Left lung (tissue), 10 donors: ENCODE measurements around the gene EXPH5. TPM values are rescaled to one million over a fixed set of nuclear protein-coding genes. Genes with fewer than 3 reads are reported as not detected.
A peak's percentile ranks its signal among the peaks of the same experiment; 100 is the strongest.

Experiments
- ATAC-seq: fragments of 200-7000 bp; cut with Tn5 transposase; one replicate; pipeline ENCODE4 v1.9.1; 2020; ENCODE audit warnings: moderate library complexity
- DNase-seq, 4 donors: peaks; one replicate each; pipeline ENCODE4 v3.0.0-alpha.2; 2013 to 2020
- H3K27ac ChIP-seq, 2 donors: fragments of 200-600 bp; sonication (generic) in 1 of 2; one replicate each; pipeline versions ENCODE4 v1.5.0 to v1.8.0; 2020 to 2021
- H3K27me3 ChIP-seq, 2 donors: fragments of 200-600 bp; sonication (generic) in 1 of 2; one replicate each; pipeline versions ENCODE4 v1.5.0 to v1.8.0; 2020 to 2021
- H3K36me3 ChIP-seq, 2 donors: fragments of 200-600 bp; sonication (generic) in 1 of 2; one replicate each; pipeline versions ENCODE4 v1.5.0 to v1.8.0; 2020 to 2021
- H3K4me1 ChIP-seq, 2 donors: fragments of 200-600 bp; one replicate each; pipeline ENCODE4 v1.8.0; 2021
- H3K4me3 ChIP-seq, 2 donors: fragments of 200-600 bp; sonication (generic) in 1 of 2; one replicate each; pipeline versions ENCODE4 v1.5.0 to v1.8.0; 2020 to 2021; ENCODE audit warnings: mild to moderate bottlenecking in 1 of 2
- H3K9me3 ChIP-seq, 2 donors: fragments of 200-600 bp; sonication (generic) in 1 of 2; one replicate each; pipeline versions ENCODE4 v1.5.0 to v1.8.0; 2020 to 2021
- intact Hi-C, 2 donors: fragments of 100-400 bp; cut with DNase I; formaldehyde crosslinking; loops; one replicate each; pipeline versions ENCODE4 v1.11.2 to v1.14.2; 2022
- polyA plus RNA-seq, 6 donors: library from polyadenylated mRNA; unstranded; fragments of 120-200 nt; gene quantifications; one replicate each; pipeline ENCODE4 v1.2.1, GENCODE V29; 2013; ENCODE audit not compliant: insufficient read length in 6 of 6
- total RNA-seq, 2 donors: library from RNA; stranded (reverse); fragmentation: NEBNext Ultra II Directional; extraction: Animal tissue kit (Norgen Biotek cat#: 25700); gene quantifications; one replicate each; pipeline ENCODE4 v1.2.1, GENCODE V29; 2021
- TF ChIP-seq, protein P1 (sequence below), 2 donors: fragments of 200-600 bp; sonication (generic) in 1 of 2; IDR thresholded peaks; one replicate each; pipeline versions ENCODE4 v1.5.0 to v1.8.0; 2021; ENCODE audit warnings: antibody characterized with exemption in 2 of 2
- donor health status: DM: no; HTN: yes; CAD: no.
- donor health status: DM: no; HTN: no; CAD: no.

EXPH5 gene
- total and polyA plus RNA-seq, 8 donors: 7.4 to 31.7 (median 9.6) TPM

DNA sequence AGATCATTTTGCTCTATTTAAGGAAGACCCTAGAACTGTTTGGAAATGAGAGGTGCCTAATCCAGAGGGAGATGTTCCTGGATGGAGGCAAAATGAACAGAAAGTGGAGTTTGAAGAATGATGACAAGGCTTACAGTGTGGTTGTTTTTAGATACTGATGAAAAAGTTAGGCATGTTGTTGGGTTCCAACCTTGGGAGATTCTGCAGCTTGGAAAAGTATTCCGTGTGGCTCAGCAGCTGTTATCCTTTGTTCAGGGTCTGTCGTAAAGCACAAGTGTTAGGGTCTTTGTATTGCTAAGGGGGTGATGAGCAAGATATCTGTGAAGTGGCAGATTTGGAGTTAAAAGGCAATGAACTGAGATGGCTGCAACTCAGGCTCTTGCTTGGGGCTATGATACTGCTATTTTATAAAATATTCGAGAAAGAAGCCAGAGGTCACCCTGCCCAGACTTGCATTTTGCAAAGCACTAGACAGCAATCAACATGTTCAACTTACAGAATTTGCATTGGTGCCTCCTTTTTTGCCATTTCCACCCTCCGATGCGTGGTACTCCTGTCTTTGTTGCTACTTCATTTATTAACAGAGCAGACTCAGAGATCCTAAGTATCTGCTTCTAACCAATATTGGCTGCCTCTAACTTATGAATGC, 50.1 kb downstream of the EXPH5 start:
- Histone ChIP-seq H3K27ac (no peak overlapping the region), H3K36me3 (no peaks in the 10 kb centered on the region), H3K9me3 (no peaks in the 10 kb centered on the region), H3K27me3 (no peaks in the 10 kb centered on the region), H3K4me1 (no peaks in the 10 kb centered on the region), H3K4me3 (no peak overlapping the region)
- DNase-seq (no peak), ATAC-seq (no peak)
- intact Hi-C loops: no loop called here
- TF ChIP-seq, protein P1, sequence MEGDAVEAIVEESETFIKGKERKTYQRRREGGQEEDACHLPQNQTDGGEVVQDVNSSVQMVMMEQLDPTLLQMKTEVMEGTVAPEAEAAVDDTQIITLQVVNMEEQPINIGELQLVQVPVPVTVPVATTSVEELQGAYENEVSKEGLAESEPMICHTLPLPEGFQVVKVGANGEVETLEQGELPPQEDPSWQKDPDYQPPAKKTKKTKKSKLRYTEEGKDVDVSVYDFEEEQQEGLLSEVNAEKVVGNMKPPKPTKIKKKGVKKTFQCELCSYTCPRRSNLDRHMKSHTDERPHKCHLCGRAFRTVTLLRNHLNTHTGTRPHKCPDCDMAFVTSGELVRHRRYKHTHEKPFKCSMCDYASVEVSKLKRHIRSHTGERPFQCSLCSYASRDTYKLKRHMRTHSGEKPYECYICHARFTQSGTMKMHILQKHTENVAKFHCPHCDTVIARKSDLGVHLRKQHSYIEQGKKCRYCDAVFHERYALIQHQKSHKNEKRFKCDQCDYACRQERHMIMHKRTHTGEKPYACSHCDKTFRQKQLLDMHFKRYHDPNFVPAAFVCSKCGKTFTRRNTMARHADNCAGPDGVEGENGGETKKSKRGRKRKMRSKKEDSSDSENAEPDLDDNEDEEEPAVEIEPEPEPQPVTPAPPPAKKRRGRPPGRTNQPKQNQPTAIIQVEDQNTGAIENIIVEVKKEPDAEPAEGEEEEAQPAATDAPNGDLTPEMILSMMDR (IDR thresholded peaks at IDR 0.05): no peak

DNA sequence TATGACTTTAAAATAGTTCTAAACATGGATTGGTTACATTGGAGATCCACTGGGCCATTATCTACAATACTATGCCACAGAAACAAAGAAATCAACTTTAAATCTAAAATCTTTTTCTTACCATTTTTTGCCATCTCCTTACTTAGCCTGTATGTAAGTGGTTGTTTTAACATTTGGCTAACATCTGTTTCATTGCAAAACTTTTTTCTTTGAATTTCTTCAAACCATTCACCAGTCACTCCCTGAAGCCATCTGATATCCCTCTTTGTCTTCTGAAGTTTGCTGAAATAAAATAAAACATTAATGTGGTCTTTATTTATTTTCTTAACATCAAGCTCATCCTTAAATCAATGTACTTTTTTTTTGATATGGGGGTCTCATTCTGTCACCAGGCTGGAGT, 52.0 kb downstream of the EXPH5 start:
- intact Hi-C loops: no loop called here
- DNase-seq (no peak), ATAC-seq (no peak)
- Histone ChIP-seq H3K27ac (no peak overlapping the region), H3K36me3 (no peaks in the 10 kb centered on the region), H3K27me3 (no peaks in the 10 kb centered on the region), H3K9me3 (no peaks in the 10 kb centered on the region), H3K4me3 (no peak overlapping the region), H3K4me1 (no peaks in the 10 kb centered on the region)
- TF ChIP-seq, protein P1 (IDR thresholded peaks at IDR 0.05): no peak

DNA sequence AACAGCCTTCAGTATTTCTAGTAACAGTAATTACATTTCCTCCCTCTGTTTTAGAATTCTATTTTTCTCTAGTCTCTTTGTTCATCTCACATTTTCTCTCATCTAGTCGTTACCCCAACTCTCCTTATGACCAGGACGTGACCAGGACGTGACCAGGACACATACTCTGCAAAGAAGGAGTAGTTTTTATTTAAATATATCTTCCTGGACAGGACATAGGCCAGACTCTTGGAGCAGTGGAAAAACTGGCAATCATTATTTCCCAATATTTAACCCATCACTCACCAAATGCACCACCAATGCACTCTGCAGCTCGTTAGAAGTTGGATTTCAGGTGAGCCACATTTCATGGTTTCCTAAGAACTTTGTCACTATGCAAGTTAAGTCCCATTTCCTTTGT, 55.1 kb downstream of the EXPH5 start:
- ATAC-seq (peak; percentile 17), DNase-seq (no peak)
- no peaks in the 10 kb centered on the region for H3K9me3 ChIP-seq
- H3K4me3 ChIP-seq: no peak overlapping the region
- H3K27ac ChIP-seq: peak overlapping the region in 1 of 2 donors; percentile 40
- H3K36me3 ChIP-seq: no peaks in the 10 kb centered on the region
- TF ChIP-seq, protein P1 (IDR thresholded peaks at IDR 0.05): no peak
- intact Hi-C loops: no loop called here
- H3K4me1 ChIP-seq: no peaks in the 10 kb centered on the region
- no peaks in the 10 kb centered on the region for H3K27me3 ChIP-seq

DNA sequence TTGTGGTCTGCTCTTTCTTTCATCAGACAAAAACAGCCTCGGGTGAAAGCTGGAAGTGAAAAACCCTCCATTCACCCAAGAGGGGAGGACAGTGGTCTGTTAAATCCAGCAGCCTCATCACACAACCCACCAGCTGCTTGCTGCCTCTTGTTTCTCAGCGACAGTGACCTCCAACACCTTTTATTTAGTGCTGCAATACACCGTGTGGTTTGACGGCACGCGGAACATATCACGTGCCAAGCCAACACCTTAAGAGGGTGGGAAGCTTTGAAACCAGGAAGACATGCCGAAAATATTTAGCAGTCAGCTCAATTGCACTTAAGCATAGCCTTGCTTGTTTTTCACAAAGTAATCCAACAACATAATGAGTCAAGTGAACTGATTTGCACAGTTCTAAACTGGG, 55.5 kb downstream of the EXPH5 start:
- Histone ChIP-seq H3K9me3 (no peaks in the 10 kb centered on the region), H3K4me3 (no peak overlapping the region), H3K27ac (peak overlapping the region in 1 of 2 donors; percentile 54), H3K27me3 (no peaks in the 10 kb centered on the region), H3K4me1 (no peaks in the 10 kb centered on the region), H3K36me3 (no peaks in the 10 kb centered on the region)
- DNase-seq (peak in 3 of 4 donors; percentile 67 to 81 (median 73)), ATAC-seq (peak; percentile 80)
- TF ChIP-seq, protein P1 (IDR thresholded peaks at IDR 0.05): no peak
- intact Hi-C loops: no loop called here

DNA sequence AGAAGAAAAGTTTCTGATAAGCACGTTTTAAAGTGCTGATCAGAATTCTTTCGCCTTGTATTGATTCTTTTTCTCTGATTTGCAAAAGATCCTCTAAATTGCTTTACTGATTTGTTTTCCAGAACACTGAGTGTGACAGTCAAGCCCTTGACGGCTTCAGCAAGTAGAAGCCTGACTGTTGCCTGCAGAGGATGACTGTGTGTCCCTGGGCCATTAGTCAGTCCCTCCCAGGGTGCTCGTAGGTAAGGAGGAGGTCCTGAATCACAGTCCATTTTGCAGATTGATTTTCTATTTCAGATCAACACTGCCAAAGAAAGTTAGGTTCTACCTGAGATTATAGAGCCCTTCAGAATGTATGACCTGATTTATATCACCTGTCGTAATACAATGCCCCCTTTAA, 56.8 kb downstream of the EXPH5 start:
- H3K27ac ChIP-seq: no peak overlapping the region
- TF ChIP-seq, protein P1 (IDR thresholded peaks at IDR 0.05): no peak
- no peaks in the 10 kb centered on the region for H3K9me3 ChIP-seq
- no peak overlapping the region for H3K4me3 ChIP-seq
- no peaks in the 10 kb centered on the region for H3K4me1 ChIP-seq
- H3K27me3 ChIP-seq: no peaks in the 10 kb centered on the region
- DNase-seq (no peak), ATAC-seq (peak; percentile 57)
- intact Hi-C loops: no loop called here
- no peaks in the 10 kb centered on the region for H3K36me3 ChIP-seq
